Panc1 (cell line): Measurements from ENCODE around the gene UBE2L5. TPM values are rescaled to one million over a fixed set of nuclear protein-coding genes. Genes with fewer than 3 reads are reported as not detected.

Source experiments
- ATAC-seq: fragments of 200-7000 bp; cut with Tn5 transposase; 2 replicates; pipeline ENCODE4 v1.9.1; 2020; ENCODE audit warnings: mild to moderate bottlenecking, moderate library complexity
- BruUV-seq: library from RNA; stranded (reverse); fragments of 400-500 nt; replicated peaks from 2 replicates; lab custom pipeline; 2021; lab: Mats Ljungman, UMichigan
- CTCF ChIA-PET: fragments of 300-600 bp; sonication (Branson Sonifier 250); formaldehyde crosslinking; loops from one replicate; lab custom pipeline; 2022; ENCODE audit warnings: antibody characterized with exemption; lab: Charles Lee
- POLR2A ChIA-PET: fragments of 300-600 bp; sonication (Branson Sonifier 250); formaldehyde crosslinking; loops from one replicate; lab custom pipeline; 2022; ENCODE audit warnings: antibody characterized with exemption; lab: Charles Lee
- DNase-seq: peaks from one replicate; pipeline ENCODE4 v3.0.0-alpha.2; 2010; ENCODE audit warnings: low read depth, low spot score
- H3K27ac ChIP-seq: 2 replicates; pipeline ENCODE4 v1.5.1; 2011; ENCODE audit warnings: mild to moderate bottlenecking, low read length, inconsistent platforms
- H3K27me3 ChIP-seq: fragments of 200-500 bp; sonication (Bioruptor generic); 2 replicates; pipeline ENCODE4 v1.6.0; 2014; ENCODE audit warnings: low read length, inconsistent platforms; ENCODE audit not compliant: control insufficient read depth, insufficient read depth
- H3K36me3 ChIP-seq: fragments of 200-500 bp; sonication (Bioruptor generic); 2 replicates; pipeline ENCODE4 v1.5.1; 2014; ENCODE audit warnings: inconsistent platforms, mild to moderate bottlenecking, low read length, moderate library complexity; ENCODE audit not compliant: control insufficient read depth, insufficient read depth
- H3K4me1 ChIP-seq: 2 replicates; pipeline ENCODE4 v1.5.1; 2011; ENCODE audit warnings: inconsistent platforms, mild to moderate bottlenecking, low read length, moderate library complexity; ENCODE audit not compliant: control insufficient read depth, insufficient read depth
- H3K4me3 ChIP-seq, 2 experiments: 2 replicates each; pipeline ENCODE4 v1.5.1; 2011 to 2012; ENCODE audit warnings: low read depth in 2 of 2, low read length in 2 of 2, mild to moderate bottlenecking in 2 of 2, inconsistent platforms in 1 of 2, moderate library complexity in 1 of 2
- H3K9me3 ChIP-seq: fragments of 200-500 bp; sonication (Bioruptor generic); 2 replicates; pipeline ENCODE4 v1.5.1; 2014; ENCODE audit warnings: low read depth, mild to moderate bottlenecking, inconsistent platforms, low read length, moderate library complexity; ENCODE audit not compliant: control insufficient read depth, insufficient read depth
- POLR2AphosphoS5 ChIP-seq: IDR thresholded peaks from 2 replicates; pipeline ENCODE4 v1.6.1; 2012; ENCODE audit warnings: mild to moderate bottlenecking, low read depth, low read length, moderate library complexity
- SIN3A ChIP-seq: IDR thresholded peaks from 2 replicates; pipeline ENCODE4 v1.6.1; 2012; ENCODE audit warnings: low read depth, mild to moderate bottlenecking, low read length, moderate library complexity, borderline replicate concordance; ENCODE audit not compliant: insufficient read depth
- TCF7L2 ChIP-seq: IDR thresholded peaks from 2 replicates; pipeline ENCODE4 v1.6.1; 2011; ENCODE audit warnings: mild to moderate bottlenecking, low read depth, low read length, inconsistent platforms
- in situ Hi-C: cut with HindIII; loops from 2 replicates; pipeline ENCODE4 v1.10.0; 2016; ENCODE audit warnings: low sequenced_read_pairs, low pct_unique_long_range_greater_than_20kb
- intact Hi-C: fragments of 100-400 bp; cut with micrococcal nuclease; formaldehyde crosslinking; loops from one replicate; pipeline ENCODE4 v1.10.0; 2022; ENCODE audit not compliant: unreplicated experiment
- total RNA-seq: library from RNA; stranded (reverse); gene quantifications from one replicate; pipeline ENCODE4 v1.2.1, GENCODE V29; 2021; ENCODE audit not compliant: unreplicated experiment
- TF ChIP-seq, protein P1 (sequence below), 2 experiments: IDR thresholded peaks; 2 replicates each; pipeline ENCODE4 v1.6.1; 2011 to 2012; ENCODE audit warnings: low read depth in 2 of 2, control low read depth in 1 of 2, low read length in 1 of 2, mild to moderate bottlenecking in 1 of 2, moderate library complexity in 1 of 2; ENCODE audit not compliant: insufficient read depth in 1 of 2
- TF ChIP-seq, protein P2 (sequence below): fragments of 450-650 bp; IDR thresholded peaks from 2 replicates; pipeline ENCODE4 v1.5.1; 2017; ENCODE audit warnings: mild to moderate bottlenecking

Gene UBE2L5
- total RNA-seq, 1 experiment from 2014 or later, result not detected

DNA sequence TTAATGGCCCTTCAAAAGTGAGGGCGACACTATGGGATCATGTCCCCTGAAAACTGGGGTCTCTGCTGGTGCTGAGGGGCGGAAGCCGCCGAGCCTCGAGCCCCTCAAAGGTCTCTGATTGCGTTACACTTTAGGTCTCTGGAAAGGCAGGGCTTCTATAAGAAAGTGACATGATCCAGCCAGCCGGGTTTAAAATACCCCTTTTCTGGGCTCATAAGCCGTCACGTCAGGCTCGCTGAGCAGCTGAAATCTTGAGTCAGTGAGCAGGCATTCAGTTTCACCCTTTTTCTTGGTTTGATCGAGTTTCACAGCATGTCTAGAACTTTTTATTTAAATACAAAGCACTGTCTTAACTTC, 44.0 kb downstream of the UBE2L5 start:
- Histone ChIP-seq H3K27me3 (no peaks in the 10 kb centered on the region), H3K27ac (peak overlapping the region; percentile 82), H3K9me3 (no peaks in the 10 kb centered on the region), H3K36me3 (peaks cover 22% of the 10 kb centered on the region), H3K4me1 (peaks cover 6% of the 10 kb centered on the region), H3K4me3 (peak overlapping the region; percentile 58 to 66)
- TF ChIP-seq TCF7L2 (no peak), POLR2AphosphoS5 (no peak), SIN3A (no peak)
- TF ChIP-seq, protein P1, sequence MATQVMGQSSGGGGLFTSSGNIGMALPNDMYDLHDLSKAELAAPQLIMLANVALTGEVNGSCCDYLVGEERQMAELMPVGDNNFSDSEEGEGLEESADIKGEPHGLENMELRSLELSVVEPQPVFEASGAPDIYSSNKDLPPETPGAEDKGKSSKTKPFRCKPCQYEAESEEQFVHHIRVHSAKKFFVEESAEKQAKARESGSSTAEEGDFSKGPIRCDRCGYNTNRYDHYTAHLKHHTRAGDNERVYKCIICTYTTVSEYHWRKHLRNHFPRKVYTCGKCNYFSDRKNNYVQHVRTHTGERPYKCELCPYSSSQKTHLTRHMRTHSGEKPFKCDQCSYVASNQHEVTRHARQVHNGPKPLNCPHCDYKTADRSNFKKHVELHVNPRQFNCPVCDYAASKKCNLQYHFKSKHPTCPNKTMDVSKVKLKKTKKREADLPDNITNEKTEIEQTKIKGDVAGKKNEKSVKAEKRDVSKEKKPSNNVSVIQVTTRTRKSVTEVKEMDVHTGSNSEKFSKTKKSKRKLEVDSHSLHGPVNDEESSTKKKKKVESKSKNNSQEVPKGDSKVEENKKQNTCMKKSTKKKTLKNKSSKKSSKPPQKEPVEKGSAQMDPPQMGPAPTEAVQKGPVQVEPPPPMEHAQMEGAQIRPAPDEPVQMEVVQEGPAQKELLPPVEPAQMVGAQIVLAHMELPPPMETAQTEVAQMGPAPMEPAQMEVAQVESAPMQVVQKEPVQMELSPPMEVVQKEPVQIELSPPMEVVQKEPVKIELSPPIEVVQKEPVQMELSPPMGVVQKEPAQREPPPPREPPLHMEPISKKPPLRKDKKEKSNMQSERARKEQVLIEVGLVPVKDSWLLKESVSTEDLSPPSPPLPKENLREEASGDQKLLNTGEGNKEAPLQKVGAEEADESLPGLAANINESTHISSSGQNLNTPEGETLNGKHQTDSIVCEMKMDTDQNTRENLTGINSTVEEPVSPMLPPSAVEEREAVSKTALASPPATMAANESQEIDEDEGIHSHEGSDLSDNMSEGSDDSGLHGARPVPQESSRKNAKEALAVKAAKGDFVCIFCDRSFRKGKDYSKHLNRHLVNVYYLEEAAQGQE (IDR thresholded peaks at IDR 0.05; ENCODE audit: insufficient read depth in 1 of 2, low read depth in 2 of 2, low read length in 1 of 2), result no peak
- TF ChIP-seq, protein P2, sequence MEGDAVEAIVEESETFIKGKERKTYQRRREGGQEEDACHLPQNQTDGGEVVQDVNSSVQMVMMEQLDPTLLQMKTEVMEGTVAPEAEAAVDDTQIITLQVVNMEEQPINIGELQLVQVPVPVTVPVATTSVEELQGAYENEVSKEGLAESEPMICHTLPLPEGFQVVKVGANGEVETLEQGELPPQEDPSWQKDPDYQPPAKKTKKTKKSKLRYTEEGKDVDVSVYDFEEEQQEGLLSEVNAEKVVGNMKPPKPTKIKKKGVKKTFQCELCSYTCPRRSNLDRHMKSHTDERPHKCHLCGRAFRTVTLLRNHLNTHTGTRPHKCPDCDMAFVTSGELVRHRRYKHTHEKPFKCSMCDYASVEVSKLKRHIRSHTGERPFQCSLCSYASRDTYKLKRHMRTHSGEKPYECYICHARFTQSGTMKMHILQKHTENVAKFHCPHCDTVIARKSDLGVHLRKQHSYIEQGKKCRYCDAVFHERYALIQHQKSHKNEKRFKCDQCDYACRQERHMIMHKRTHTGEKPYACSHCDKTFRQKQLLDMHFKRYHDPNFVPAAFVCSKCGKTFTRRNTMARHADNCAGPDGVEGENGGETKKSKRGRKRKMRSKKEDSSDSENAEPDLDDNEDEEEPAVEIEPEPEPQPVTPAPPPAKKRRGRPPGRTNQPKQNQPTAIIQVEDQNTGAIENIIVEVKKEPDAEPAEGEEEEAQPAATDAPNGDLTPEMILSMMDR, result no peak
- BruUV-seq, result TSS peak; percentile 80
- CTCF ChIA-PET, result no interaction called here
- ATAC-seq, result peak; percentile 13
- DNase-seq, result no peak
- POLR2A ChIA-PET, result interaction anchor here (0.6 to 0.7 kb wide), 2 partner anchors 95 to 616 kb away, joined by 3 read pairs; partner anchors contain the start of gene UBL3
- intact Hi-C loops (loop anchor here (10.0 kb wide), 2 partner anchors 108 to 148 kb away; partner anchors contain the start of gene USPL1), in situ Hi-C loops (no loop called here)

DNA sequence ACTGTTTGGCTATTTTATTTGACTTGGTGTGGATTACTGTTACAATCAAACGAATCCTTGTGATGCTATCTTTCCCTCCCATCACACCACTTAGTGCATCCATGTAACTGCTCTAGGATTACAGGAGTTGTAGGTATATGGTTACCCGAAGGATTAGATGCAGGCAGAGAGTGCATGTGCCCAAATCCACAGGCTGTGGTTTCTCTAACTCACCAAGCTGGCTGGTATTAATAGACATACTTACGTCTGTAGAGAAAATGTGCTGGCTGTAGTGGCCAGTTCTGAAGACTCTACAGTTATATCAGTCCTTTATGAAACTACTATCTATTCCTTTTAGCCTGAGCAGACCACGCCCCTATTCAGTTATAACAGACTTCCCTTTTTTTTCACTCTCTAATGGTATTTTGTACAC, 44.6 kb downstream of the UBE2L5 start:
- peak overlapping the region; percentile 58 to 66; a peak in 3 of 4 replicates for H3K4me3 ChIP-seq
- H3K4me1 ChIP-seq, result peaks cover 6% of the 10 kb centered on the region
- no peaks in the 10 kb centered on the region for H3K27me3 ChIP-seq
- intact Hi-C loops, result loop anchor here (10.0 kb wide), 2 partner anchors 108 to 148 kb away; partner anchors contain the start of gene USPL1
- H3K36me3 ChIP-seq, result peaks cover 17% of the 10 kb centered on the region
- CTCF ChIA-PET, result no interaction called here
- no peaks in the 10 kb centered on the region for H3K9me3 ChIP-seq
- BruUV-seq, result no TSS peak
- POLR2A ChIA-PET, result interaction anchor here (0.7 kb wide), 1 partner anchor 616 kb away, joined by 3 read pairs; the partner anchor contains the start of gene UBL3
- ATAC-seq, result no peak
- DNase-seq, result no peak
- in situ Hi-C loops, result no loop called here
- TF ChIP-seq, protein P2, result no peak
- TF ChIP-seq POLR2AphosphoS5 (no peak), TCF7L2 (no peak), SIN3A (no peak)
- TF ChIP-seq, protein P1 (IDR thresholded peaks at IDR 0.05; ENCODE audit: insufficient read depth in 1 of 2, low read depth in 2 of 2, low read length in 1 of 2), result no peak
- peak overlapping the region; percentile 82 for H3K27ac ChIP-seq
